Measurements from ENCODE around the gene USP49. TPM values are rescaled to one million over a fixed set of nuclear protein-coding genes. Genes with fewer than 3 reads are reported as not detected.

Gene USP49
- total RNA-seq, 3 donors from 2014 or later (not counting 1 experiment from before 2014, with no cell fraction given) = 6.4 to 15.1 (median 11.5) TPM

DNA sequence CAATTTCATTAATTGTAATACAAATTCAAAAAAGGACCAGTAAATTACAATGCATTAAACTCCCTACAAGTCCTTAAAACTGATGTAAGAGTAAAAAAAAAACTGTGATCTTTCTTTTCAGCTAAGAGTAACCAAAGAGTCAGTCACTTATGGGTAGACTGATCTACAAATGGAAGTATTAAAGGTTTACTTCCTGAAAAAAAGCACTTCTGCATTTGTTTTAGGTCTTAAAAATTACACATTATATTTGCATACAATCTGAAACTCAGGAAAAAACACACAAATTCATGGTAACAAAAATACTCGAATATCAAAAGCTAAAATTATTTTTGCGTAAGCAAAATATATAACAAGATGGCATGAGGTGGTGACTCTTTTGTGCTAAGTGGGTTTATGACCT lies 23.5 kb downstream of the USP49 start:
- Histone ChIP-seq H3K27me3 (ENCODE audit: control insufficient read depth, insufficient read depth, low read length) (no peaks in the 10 kb centered on the region), H3K4me3 (ENCODE audit: low read length) (no peak overlapping the region), H3K9me3 (ENCODE audit: control insufficient read depth, insufficient read depth, low read length) (no peaks in the 10 kb centered on the region), H3K36me3 (ENCODE audit: control insufficient read depth, insufficient read depth, low read length) (no peaks in the 10 kb centered on the region), H3K4me1 (ENCODE audit: control insufficient read depth, insufficient read depth, low read length) (no peaks in the 10 kb centered on the region), H3K27ac (ENCODE audit: low read length) (no peak overlapping the region)
- H3K36me3 Mint-ChIP-seq = no peaks in the 10 kb centered on the region
- no peaks in the 10 kb centered on the region for H3K9me3 Mint-ChIP-seq
- no peak for DNase-seq
- no peaks in the 10 kb centered on the region for H3K27me3 Mint-ChIP-seq (ENCODE audit: low read depth in 2 of 2)
- peaks cover 0 to 5% of the 10 kb centered on the region in 2 donors for H3K4me1 Mint-ChIP-seq
- 100% methylated on average over 2 of the region's 2 CpGs for WGBS (ENCODE audit: insufficient coverage)
- intact Hi-C loops (cut with micrococcal nuclease) = no loop called here
- no peak for ATAC-seq
- TF ChIP-seq, protein P1, sequence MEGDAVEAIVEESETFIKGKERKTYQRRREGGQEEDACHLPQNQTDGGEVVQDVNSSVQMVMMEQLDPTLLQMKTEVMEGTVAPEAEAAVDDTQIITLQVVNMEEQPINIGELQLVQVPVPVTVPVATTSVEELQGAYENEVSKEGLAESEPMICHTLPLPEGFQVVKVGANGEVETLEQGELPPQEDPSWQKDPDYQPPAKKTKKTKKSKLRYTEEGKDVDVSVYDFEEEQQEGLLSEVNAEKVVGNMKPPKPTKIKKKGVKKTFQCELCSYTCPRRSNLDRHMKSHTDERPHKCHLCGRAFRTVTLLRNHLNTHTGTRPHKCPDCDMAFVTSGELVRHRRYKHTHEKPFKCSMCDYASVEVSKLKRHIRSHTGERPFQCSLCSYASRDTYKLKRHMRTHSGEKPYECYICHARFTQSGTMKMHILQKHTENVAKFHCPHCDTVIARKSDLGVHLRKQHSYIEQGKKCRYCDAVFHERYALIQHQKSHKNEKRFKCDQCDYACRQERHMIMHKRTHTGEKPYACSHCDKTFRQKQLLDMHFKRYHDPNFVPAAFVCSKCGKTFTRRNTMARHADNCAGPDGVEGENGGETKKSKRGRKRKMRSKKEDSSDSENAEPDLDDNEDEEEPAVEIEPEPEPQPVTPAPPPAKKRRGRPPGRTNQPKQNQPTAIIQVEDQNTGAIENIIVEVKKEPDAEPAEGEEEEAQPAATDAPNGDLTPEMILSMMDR (IDR thresholded peaks at IDR 0.05) = no peak
- H3K27ac Mint-ChIP-seq = no peak overlapping the region
- no peak overlapping the region for H3K4me3 Mint-ChIP-seq

DNA sequence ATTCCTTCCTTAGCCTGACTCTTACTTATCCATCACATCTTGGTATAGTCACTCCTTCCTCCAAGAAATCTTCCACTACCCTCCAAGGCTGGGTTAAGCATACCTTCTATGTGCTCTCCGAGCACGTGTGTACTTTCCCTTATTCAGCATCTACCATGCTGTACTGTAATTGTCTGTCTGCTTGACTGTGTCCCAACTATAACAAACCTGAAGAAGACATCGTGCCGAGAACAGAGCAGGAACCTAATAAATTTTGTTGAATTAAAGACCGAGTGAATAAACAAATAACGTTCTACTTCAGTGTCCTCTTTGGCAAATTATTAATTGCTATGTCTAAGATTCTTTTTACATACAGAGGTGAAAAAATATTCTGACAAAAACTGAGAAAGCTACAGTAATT lies 35.8 kb downstream of the USP49 start:
- H3K27me3 Mint-ChIP-seq (ENCODE audit: low read depth in 2 of 2) = no peaks in the 10 kb centered on the region
- H3K4me3 ChIP-seq (ENCODE audit: low read length) = no peak overlapping the region
- H3K4me1 Mint-ChIP-seq = no peaks in the 10 kb centered on the region
- H3K9me3 ChIP-seq (ENCODE audit: control insufficient read depth, insufficient read depth, low read length) = no peaks in the 10 kb centered on the region
- H3K27me3 ChIP-seq (ENCODE audit: control insufficient read depth, insufficient read depth, low read length) = no peaks in the 10 kb centered on the region
- 98% methylated on average over 4 of the region's 6 CpGs for WGBS (ENCODE audit: insufficient coverage)
- H3K4me3 Mint-ChIP-seq = no peak overlapping the region
- TF ChIP-seq, protein P1 (IDR thresholded peaks at IDR 0.05) = no peak
- ATAC-seq (no peak), DNase-seq (no peak)
- no peaks in the 10 kb centered on the region for H3K4me1 ChIP-seq (ENCODE audit: control insufficient read depth, insufficient read depth, low read length)
- no peaks in the 10 kb centered on the region for H3K36me3 ChIP-seq (ENCODE audit: control insufficient read depth, insufficient read depth, low read length)
- H3K9me3 Mint-ChIP-seq = no peaks in the 10 kb centered on the region
- intact Hi-C loops (cut with micrococcal nuclease) = no loop called here
- H3K27ac ChIP-seq (ENCODE audit: low read length) = no peak overlapping the region
- no peak overlapping the region for H3K27ac Mint-ChIP-seq
- no peaks in the 10 kb centered on the region for H3K36me3 Mint-ChIP-seq

DNA sequence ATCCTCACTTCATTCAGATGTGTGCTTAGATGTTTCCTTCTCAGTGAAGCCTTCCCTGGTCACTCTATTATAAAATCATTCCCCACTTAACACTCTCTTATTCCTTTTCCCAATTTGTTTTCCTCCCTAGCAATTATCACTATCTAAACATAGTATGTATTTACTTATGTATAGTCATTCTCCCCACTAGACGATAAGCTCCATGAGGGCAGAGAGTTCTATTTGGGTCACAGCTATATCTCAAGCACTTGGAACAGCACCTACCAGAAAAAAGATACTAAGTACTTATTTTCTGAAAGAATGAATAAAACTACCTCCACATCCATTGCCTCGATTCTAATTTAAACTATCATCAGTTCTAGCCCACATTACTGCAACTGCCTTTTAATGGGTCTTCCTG lies 36.5 kb downstream of the USP49 start:
- ATAC-seq = no peak

DNA sequence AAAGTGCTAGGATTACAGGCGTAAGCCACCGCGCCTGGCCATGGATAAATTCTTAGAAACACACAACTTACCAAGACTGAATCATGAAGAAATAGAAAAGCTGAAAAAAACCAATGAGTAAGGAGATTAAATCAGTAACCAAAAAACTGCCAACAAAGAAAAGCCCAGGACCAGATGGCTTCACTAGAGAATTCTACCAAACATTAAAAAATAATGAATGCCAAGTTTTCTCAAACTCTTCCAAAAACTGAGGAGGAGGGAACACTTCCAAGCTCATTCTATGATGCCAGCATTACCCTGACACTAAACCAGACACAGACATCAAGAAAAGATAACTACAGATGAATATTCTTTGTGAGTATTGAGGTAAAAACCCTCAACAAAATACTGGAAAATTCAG lies 44.3 kb downstream of the USP49 start:
- Histone ChIP-seq H3K9me3 (ENCODE audit: control insufficient read depth, insufficient read depth, low read length) (no peaks in the 10 kb centered on the region), H3K4me3 (ENCODE audit: low read length) (no peak overlapping the region), H3K27me3 (ENCODE audit: control insufficient read depth, insufficient read depth, low read length) (no peaks in the 10 kb centered on the region), H3K36me3 (ENCODE audit: control insufficient read depth, insufficient read depth, low read length) (no peaks in the 10 kb centered on the region), H3K4me1 (ENCODE audit: control insufficient read depth, insufficient read depth, low read length) (no peaks in the 10 kb centered on the region), H3K27ac (ENCODE audit: low read length) (no peak overlapping the region)
- H3K27me3 Mint-ChIP-seq (ENCODE audit: low read depth in 2 of 2) = no peaks in the 10 kb centered on the region
- ATAC-seq = no peak
- no peak overlapping the region for H3K27ac Mint-ChIP-seq
- no peak overlapping the region for H3K4me3 Mint-ChIP-seq
- H3K4me1 Mint-ChIP-seq = peaks cover 6 to 12% of the 10 kb centered on the region in 2 donors
- intact Hi-C loops (cut with micrococcal nuclease) = loop anchor here (1.0 kb wide), 1 partner anchor 85 kb away; no protein-coding TSS in a partner anchor
- H3K36me3 Mint-ChIP-seq = no peaks in the 10 kb centered on the region
- H3K9me3 Mint-ChIP-seq = no peaks in the 10 kb centered on the region
- WGBS (ENCODE audit: insufficient coverage) = 100% methylated on average over 3 of the region's 3 CpGs
- no peak for DNase-seq
- TF ChIP-seq, protein P1 (IDR thresholded peaks at IDR 0.05) = no peak

More for the DNA sequence above, 36.5 kb downstream of the USP49 start:
- no peak overlapping the region for H3K27ac ChIP-seq (ENCODE audit: low read length)
- DNase-seq = no peak
- TF ChIP-seq, protein P1 (IDR thresholded peaks at IDR 0.05) = no peak
- no peaks in the 10 kb centered on the region for H3K27me3 ChIP-seq (ENCODE audit: control insufficient read depth, insufficient read depth, low read length)
- Mint-ChIP-seq H3K9me3 (no peaks in the 10 kb centered on the region), H3K4me3 (no peak overlapping the region), H3K4me1 (no peaks in the 10 kb centered on the region), H3K27me3 (ENCODE audit: low read depth in 2 of 2) (no peaks in the 10 kb centered on the region), H3K27ac (no peak overlapping the region), H3K36me3 (no peaks in the 10 kb centered on the region)
- H3K9me3 ChIP-seq (ENCODE audit: control insufficient read depth, insufficient read depth, low read length) = no peaks in the 10 kb centered on the region
- intact Hi-C loops (cut with micrococcal nuclease) = no loop called here
- no peak overlapping the region for H3K4me3 ChIP-seq (ENCODE audit: low read length)
- no peaks in the 10 kb centered on the region for H3K36me3 ChIP-seq (ENCODE audit: control insufficient read depth, insufficient read depth, low read length)
- no peaks in the 10 kb centered on the region for H3K4me1 ChIP-seq (ENCODE audit: control insufficient read depth, insufficient read depth, low read length)
- 86% methylated on average over 1 of the region's 2 CpGs for WGBS (ENCODE audit: insufficient coverage)

All from natural killer cell (primary cell).